Measurements from ENCODE around the gene BCL10. TPM values are rescaled to one million over a fixed set of nuclear protein-coding genes. Genes with fewer than 3 reads are reported as not detected.
"Not testable (repeated sequence)": the region's sequence is repeated elsewhere in the genome, so short reads cannot be mapped to it uniquely, and the experiment has no call there.

BCL10 gene
- total RNA-seq, 1 donor from 2014 or later, result 54.9 TPM

DNA sequence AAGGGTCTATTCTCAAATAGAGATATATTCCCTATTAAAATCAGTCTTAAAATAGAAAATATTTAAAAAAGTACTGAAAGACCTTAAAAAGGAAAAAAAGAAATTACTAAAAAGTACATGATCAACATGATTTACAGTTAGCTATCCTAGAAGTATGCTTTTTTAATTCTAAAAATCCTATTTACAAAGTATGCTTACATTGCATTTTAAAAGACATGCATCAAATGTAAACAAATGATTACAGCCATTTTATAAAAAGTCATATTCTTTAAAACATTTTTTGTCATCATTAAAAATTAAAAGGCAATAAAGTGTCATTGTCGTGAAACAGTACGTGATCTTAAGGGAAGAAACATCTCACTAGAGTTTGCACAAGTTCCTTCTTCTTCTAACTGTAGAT lies 9.1 kb downstream of the BCL10 start:
- DNase-seq (ENCODE audit: low read depth, low spot score), result no peak

GRCh38 chr1:85264150-85264549 lies 12.3 kb downstream of the BCL10 start:
- no peak for DNase-seq (ENCODE audit: low read depth, low spot score)

DNA sequence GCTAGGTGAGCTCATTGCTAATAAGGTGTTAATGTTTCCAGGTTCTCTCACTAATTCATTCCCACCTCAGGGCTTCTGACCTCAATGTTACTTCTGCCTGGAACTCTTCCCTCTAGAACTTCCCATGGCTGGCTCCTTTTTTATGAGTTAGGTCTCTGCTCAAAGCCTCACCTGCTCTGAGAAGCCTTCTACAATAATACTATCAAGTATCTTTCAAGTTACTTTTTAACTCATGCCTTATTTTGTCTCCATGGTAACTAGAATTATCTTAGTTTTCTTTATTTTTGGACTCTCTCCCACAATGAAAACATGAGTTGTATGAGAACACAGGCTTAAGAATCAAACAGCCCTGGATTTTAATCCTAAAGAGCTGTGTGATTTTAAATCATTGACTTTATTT lies 13.4 kb downstream of the BCL10 start:
- DNase-seq (ENCODE audit: low read depth, low spot score), result no peak

DNA sequence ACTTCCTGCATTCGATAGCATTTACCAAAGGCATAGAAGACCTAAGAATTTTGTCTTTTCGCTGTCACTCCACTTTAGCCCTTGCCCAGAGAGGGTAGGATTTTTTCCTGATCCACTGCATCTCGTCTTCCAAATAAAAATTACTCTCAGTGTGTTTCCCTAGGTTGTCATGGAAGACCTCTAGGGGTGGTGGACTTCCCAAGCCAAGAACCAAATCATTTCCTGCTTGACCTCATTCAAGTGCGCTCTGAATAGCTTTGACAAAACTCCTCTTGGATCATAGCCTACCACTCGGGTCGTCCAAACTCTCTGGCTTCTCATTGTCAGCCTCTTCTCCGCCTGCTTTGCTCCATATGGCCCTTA lies 16.5 kb downstream of the BCL10 start:
- peak; percentile 58 for DNase-seq (ENCODE audit: low read depth, low spot score)

DNA sequence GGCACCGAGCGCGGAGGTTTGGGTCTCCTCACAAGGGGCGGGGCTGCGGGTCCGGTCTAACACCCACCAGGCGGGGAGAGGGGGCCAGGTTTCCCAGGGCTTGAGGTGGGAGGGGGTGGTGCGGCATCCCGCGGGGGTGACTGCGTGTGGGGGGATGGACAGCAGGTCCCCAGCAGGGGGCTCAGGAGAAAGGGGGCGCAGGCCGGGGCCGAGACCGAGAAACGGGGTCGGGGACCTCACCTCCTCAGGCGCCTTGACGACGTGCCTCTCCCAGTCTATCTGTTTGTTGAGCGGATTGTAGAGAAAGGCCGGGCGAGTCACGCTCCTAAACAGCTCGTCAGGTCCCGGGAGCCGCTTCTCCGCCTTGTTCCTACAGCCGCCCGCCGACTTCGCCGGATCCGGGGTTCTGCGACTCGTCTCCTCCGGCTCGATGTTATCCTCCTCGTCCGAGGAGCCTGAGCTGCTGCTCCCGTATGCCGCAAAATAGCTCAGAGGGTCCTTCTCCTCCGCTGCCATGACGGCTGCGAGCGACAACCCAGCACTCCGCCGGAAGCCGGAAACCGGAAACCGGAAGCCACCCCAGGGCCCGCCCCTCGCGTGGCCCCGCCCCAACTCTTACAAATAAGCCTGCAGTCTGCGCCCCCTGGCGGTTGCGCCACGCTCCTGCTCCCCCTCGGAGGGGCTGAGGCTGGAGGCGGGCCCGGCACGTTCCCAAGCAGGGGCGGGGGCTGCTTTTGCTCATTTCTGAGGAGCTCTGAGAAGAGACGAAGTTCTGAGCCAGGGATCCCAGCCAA lies 17.1 kb downstream of the BCL10 start, which contains the start of gene C1orf52:
Gene C1orf52 (minus strand): TSS at position 545 of the 794 bp plus-strand sequence. CDS start 29 bp downstream, at position 516.
- peak; percentile 72 for DNase-seq (ENCODE audit: low read depth, low spot score)

DNA sequence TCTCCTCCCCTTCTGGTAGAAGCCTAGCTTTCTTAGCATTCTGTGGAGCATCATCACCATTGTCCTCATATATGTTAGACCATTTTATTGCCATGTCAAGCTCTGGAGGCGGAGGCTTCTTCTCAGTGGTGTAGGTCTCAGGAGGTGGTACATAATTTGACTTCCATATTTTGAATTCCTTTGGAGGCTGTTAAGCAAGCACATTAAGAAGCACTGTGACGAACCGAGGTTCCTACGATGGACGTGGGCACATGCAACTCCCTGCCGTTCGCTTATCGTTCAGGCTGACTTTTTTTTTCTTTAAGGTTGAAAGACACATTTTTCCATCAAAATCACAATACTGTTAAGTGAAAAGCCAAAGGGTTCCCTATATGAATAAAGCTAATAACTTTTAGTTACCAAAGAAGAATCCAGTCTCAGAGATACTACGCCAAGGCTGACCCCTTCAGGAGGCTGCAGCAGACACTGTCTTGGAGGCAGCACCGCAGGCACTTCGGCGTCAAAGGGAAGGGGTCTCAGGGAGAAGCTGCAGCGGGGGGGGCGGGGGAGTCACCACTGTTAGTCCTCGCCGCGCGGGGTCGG lies 17.8 kb downstream of the BCL10 start:
- DNase-seq (ENCODE audit: low read depth, low spot score), result no peak

- not testable (repeated sequence) for DNase-seq (ENCODE audit: low read depth, low spot score)
Observed at GRCh38 chr1:85249042-85249441, 27.4 kb downstream of the BCL10 start.

DNA sequence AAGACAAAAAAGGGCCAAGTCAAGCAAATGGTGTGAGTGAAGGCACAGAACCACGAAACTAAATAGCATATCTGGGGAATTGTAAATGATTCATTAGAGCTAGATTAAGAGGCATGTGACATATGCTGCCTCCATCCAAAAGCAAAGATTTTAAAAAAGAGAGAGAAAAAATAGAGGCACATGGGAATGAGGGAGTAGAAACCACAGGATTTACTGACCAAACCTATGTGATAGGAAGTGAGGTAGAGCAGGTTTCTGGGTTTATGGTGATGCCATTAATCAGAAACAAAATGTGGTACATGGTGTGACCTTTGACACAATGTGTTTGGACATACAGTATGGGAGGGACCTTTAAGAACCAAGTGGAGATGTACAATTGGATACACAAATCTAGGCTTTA lies 30.5 kb downstream of the BCL10 start:
- no peak for DNase-seq (ENCODE audit: low read depth, low spot score)

- DNase-seq (ENCODE audit: low read depth, low spot score), result no peak
Observed at GRCh38 chr1:85245456-85245855, 31.0 kb downstream of the BCL10 start.

DNA sequence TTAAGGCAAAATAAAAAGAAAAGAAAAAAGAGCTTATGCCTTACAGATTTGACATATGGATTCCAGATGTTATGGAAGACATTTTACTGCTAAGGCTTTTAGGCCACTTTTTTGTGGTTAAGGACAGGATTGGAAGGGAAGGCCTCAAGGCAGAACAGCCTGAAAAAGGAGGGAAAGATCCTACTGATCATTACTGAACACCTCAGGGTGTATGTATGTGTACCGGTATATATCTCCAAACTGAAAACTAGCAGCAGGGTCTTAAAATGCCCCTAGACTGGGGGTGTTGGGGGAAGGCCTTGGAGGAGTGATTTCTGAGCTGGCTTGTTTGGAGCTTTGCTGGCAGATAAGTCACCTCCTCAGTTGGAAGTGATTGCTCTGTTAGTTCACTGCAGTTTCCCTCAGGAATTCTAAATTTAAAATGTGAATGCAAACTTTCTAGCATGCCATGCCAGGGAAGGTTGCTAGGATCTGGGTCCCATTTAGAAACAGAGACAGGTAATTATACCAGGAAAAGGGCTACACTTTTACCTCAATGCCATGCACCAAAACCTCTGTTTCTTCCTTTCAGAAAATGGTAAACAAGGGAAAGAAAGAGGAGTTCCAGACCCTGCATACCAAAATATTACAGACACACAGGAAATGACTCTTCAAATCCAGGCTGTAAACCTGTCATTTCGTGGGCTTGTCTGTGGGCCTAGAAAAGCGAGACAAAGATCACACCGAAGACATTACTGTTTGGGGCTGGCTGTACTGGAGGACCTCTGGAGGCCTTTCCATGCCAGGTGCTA lies 32.0 kb downstream of the BCL10 start:
- no peak for DNase-seq (ENCODE audit: low read depth, low spot score)

GRCh38 chr1:85243372-85243771 lies 33.1 kb downstream of the BCL10 start:
- DNase-seq (ENCODE audit: low read depth, low spot score), result no peak

GRCh38 chr1:85240643-85241042 lies 35.8 kb downstream of the BCL10 start:
- no peak for DNase-seq (ENCODE audit: low read depth, low spot score)

DNA sequence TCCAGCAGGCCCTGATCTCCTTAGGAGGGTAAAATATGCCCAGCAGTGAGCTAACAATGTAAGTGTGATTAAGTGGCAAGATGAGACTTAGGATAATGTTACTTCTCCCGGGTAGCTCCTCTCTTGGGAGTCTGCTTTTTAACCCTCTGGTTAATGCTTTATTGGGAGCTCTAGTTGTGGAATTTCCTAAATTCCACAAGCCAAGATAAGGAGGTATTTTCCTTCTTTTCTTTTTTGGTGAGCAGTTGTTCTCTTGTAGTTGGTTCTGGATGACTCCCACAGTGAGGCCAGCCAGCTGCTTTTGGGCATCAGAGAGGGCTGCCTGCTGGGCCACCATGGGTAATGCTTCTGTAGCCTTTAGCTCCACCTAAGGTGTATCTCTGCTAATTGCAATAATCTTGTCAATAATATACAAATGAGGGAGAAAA lies 36.2 kb downstream of the BCL10 start:
- no peak for DNase-seq (ENCODE audit: low read depth, low spot score)

DNA sequence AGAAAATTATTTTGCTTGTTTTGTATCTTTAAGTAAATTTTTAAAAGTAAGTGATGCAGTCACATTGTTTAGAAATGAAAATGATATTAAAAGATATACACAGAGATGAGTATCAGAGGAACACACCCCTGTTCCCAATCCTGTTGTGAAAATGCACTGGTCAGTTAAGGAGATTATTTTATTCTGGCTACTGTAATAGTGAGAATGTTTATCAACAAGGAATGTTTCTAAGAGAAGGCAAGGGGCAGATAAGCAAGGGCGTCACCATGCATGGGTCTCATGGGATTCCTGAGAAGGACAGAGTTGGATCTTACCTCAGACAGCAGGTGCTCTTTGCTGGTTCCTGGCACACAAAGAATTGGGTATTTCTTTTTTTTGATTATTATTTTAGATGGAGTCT lies 38.8 kb downstream of the BCL10 start:
- no peak for DNase-seq (ENCODE audit: low read depth, low spot score)

DNA sequence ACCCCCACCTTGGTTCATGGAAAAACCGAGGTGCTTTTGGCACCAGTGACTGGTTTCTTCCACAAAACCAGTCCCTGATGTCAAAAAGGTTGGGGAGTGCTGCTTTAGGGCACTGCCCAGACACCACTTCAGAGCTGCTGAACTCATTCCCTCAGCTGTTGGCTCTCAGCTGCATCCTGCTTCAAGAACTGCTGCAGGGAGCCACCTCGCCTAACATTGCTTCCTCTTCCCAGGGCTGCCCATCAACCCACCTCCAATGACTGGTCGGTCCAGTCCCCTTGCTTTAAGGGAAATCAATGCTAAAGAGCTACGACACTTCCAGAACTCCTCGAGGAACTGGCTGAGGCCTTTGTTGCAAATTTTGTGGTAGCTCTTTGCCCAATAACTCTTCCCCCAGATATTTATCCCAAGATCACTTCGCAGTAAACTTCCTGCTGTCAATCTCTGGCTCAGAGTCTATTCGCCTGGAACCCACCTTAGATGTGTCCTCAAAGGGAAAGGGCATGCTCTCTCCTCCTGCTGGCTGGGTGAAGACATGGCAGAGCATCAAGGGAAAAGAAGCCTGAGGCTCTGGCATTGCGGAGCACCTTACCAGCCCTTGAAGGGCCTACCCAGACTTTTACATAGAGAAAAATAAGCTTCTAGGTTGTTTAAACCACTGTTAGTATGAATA lies 46.0 kb downstream of the BCL10 start:
- DNase-seq (ENCODE audit: low read depth, low spot score), result no peak

GRCh38 chr1:85229574-85230097 lies 46.8 kb downstream of the BCL10 start:
- no peak for DNase-seq (ENCODE audit: low read depth, low spot score)

DNA sequence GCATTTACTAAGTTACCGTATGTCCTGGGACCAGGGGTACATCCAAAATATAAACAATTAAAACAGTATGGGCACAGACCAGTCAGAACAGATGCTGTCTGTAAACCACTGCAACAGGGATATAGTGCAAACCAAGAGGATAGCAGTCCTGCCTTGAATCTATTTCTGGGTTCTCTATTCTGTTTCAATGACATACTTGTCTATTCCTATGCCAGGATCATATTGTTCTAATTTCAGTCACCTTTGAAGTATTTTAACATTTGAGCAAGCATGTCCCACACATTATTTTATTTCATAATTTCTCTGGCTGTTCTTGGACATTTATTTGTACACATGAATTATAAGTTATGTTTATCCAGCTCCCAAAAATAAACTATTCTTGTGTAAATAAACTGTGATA lies 47.5 kb downstream of the BCL10 start:
- DNase-seq (ENCODE audit: low read depth, low spot score), result no peak

DNA sequence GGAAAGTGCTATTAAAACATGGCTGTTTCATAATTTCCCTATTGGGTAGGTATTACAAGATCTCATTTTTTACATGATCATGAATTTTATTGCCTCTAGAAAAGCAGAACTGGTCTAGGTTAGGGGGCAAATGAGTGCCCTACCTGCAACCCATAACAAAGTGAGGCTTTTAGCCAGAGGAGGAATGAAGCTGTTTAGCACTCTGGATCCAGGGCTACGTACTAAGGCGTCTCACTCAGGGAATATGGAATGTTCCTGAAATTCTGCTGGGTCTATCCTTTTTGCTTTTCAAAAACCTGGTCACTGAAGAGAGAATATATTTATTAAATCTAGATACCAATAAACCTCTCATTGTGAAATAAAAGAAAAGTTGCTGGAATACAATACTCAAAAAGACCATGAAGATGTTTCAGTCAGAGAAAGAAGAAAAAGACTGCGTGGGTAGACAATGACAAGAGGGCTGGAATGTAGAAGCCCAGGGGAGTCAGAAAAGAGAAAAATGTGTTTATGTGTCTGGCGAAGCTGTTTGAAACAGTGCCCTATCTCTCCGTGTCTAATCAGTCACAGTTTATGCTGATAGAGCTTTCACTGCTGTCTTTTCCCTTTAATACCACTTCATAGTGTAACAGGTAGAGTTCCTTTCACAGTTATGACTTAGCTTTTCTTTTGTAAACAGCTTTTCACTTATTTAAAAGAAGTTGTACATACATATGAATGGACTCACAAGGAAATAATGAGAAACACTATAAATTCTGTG lies 50.6 kb downstream of the BCL10 start:
- no peak for DNase-seq (ENCODE audit: low read depth, low spot score)

- no peak for DNase-seq (ENCODE audit: low read depth, low spot score)
Observed at GRCh38 chr1:85224734-85225623, 51.5 kb downstream of the BCL10 start.

- DNase-seq (ENCODE audit: low read depth, low spot score), result no peak
Observed at GRCh38 chr1:85224295-85224694, 52.1 kb downstream of the BCL10 start.
